ENCODE measurements around the gene PFKP.

DNA sequence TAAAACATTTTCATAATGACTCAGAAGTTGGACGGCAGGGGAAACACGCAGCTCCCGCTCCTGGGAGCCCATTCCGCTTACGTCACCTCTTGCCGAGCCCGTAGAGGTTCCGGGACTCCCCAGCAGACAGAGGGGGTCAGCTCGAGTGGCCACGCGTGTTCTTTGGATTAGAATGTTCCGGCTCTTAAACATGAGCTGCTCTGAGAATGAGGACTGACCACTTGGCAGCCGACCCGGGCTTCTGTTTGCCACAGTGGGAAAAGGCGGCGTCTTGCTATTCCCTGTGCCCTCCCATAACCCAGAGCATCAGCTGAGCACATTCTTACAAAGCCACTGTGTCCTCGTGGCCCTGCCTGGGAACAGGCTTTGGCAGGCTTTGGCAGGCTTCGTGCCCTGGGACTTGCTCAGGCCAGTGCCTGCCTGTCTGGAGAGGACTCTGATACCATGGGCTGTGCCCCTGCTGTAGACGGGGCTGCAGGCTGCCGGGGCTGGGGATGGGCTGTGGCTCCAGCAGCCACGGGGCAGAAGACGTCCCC, 40.1 kb downstream of the PFKP start:
- TF ChIP-seq, protein P1, sequence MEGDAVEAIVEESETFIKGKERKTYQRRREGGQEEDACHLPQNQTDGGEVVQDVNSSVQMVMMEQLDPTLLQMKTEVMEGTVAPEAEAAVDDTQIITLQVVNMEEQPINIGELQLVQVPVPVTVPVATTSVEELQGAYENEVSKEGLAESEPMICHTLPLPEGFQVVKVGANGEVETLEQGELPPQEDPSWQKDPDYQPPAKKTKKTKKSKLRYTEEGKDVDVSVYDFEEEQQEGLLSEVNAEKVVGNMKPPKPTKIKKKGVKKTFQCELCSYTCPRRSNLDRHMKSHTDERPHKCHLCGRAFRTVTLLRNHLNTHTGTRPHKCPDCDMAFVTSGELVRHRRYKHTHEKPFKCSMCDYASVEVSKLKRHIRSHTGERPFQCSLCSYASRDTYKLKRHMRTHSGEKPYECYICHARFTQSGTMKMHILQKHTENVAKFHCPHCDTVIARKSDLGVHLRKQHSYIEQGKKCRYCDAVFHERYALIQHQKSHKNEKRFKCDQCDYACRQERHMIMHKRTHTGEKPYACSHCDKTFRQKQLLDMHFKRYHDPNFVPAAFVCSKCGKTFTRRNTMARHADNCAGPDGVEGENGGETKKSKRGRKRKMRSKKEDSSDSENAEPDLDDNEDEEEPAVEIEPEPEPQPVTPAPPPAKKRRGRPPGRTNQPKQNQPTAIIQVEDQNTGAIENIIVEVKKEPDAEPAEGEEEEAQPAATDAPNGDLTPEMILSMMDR (IDR thresholded peaks at IDR 0.05; ENCODE audit: insufficient read depth, low read depth, low read length): no peak
- TF ChIP-seq EZH2 (IDR thresholded peaks at IDR 0.05; ENCODE audit: insufficient read depth, low read length): no peak

All from astrocyte (in vitro differentiated cells and primary cell).